CD1c-positive myeloid dendritic cell (primary cell): Measurements from ENCODE around the gene BCKDHA.
A peak's percentile ranks its signal among the peaks of the same experiment; 100 is the strongest.
"Not testable (repeated sequence)": the region's sequence is repeated elsewhere in the genome, so short reads cannot be mapped to it uniquely, and the experiment has no call there.

Source experiments
- DNase-seq: peaks from one replicate; pipeline ENCODE4 v3.0.0-alpha.2; 2016; ENCODE audit errors: extremely low spot score

BCKDHA gene

GRCh38 chr19:41366089-41366488 is 31.5 kb upstream of the BCKDHA start:
- no peak for DNase-seq

GRCh38 chr19:41367848-41368301 is 29.7 kb upstream of the BCKDHA start:
- DNase-seq = peak; percentile 75

GRCh38 chr19:41369769-41370168 is 27.8 kb upstream of the BCKDHA start:
- no peak for DNase-seq

GRCh38 chr19:41371119-41371518 is 26.5 kb upstream of the BCKDHA start:
- DNase-seq = not testable (repeated sequence)

- DNase-seq = no peak
Observed at GRCh38 chr19:41371541-41371940, 26.1 kb upstream of the BCKDHA start.

- DNase-seq = no peak
Observed at GRCh38 chr19:41372501-41372900, 25.1 kb upstream of the BCKDHA start.

GRCh38 chr19:41373993-41374392 is 23.6 kb upstream of the BCKDHA start:
- DNase-seq = no peak

- DNase-seq = peak; percentile 53
Observed at GRCh38 chr19:41376241-41376997, 21.2 kb upstream of the BCKDHA start, which contains the start of gene TMEM91. Gene TMEM91, plus strand, starts transcription at chr19:41376533. Its CDS starts 1,777 bp downstream, at chr19:41378310.

- DNase-seq = peak; percentile 81
Observed at GRCh38 chr19:41376998-41377365, 20.6 kb upstream of the BCKDHA start.

GRCh38 chr19:41377977-41378709 is 19.5 kb upstream of the BCKDHA start:
- DNase-seq = peak; percentile 67

- not testable (repeated sequence) for DNase-seq
Observed at GRCh38 chr19:41381536-41381935, 16.1 kb upstream of the BCKDHA start.

GRCh38 chr19:41384351-41384750 is 13.3 kb upstream of the BCKDHA start:
- DNase-seq = no peak

- no peak for DNase-seq
Observed at GRCh38 chr19:41386442-41386841, 11.2 kb upstream of the BCKDHA start.

- DNase-seq = no peak
Observed at GRCh38 chr19:41391618-41392017, 6.0 kb upstream of the BCKDHA start.

GRCh38 chr19:41392775-41393174 is 4.8 kb upstream of the BCKDHA start:
- no peak for DNase-seq

- no peak for DNase-seq
Observed at GRCh38 chr19:41395355-41395754, 2.3 kb upstream of the BCKDHA start.

GRCh38 chr19:41398050-41398418 is 416 bp downstream of the BCKDHA start:
- peak; percentile 35 for DNase-seq

- DNase-seq = no peak
Observed at GRCh38 chr19:41398598-41398997, 980 bp downstream of the BCKDHA start.

- no peak for DNase-seq
Observed at GRCh38 chr19:41399091-41399490, 1.5 kb downstream of the BCKDHA start.

- DNase-seq = no peak
Observed at GRCh38 chr19:41399525-41399924, 1.9 kb downstream of the BCKDHA start.

GRCh38 chr19:41401483-41401882 is 3.9 kb downstream of the BCKDHA start:
- no peak for DNase-seq

GRCh38 chr19:41402010-41402409 is 4.4 kb downstream of the BCKDHA start:
- DNase-seq = no peak
